D721Med (cell line): ENCODE results near the gene PTGFRN.

ENCODE experiments used
- DNase-seq: peaks from one replicate; pipeline ENCODE4 v3.0.0; 2011; ENCODE audit warnings: low spot score; ENCODE audit not compliant: insufficient read length
- FAIRE-seq: peaks from 2 replicates; lab custom pipeline; 2011; peaks lifted over from hg19 to GRCh38; lab: Jason Lieb, UNC
- CTCF ChIP-seq: IDR thresholded peaks from 2 replicates; pipeline ENCODE4 v1.5.1; 2012; ENCODE audit warnings: mild to moderate bottlenecking, control low read depth; ENCODE audit not compliant: insufficient read depth; ENCODE audit errors: missing control alignments

Gene PTGFRN

GRCh38 chr1:117013309-117013858 lies 103.7 kb downstream of the PTGFRN start:
- DNase-seq = no peak
- no peak for TF ChIP-seq CTCF
- no peak for FAIRE-seq

GRCh38 chr1:117014209-117014608 lies 104.5 kb downstream of the PTGFRN start:
- DNase-seq = no peak
- no peak for TF ChIP-seq CTCF
- no peak for FAIRE-seq

GRCh38 chr1:117015724-117016123 lies 106.0 kb downstream of the PTGFRN start:
- FAIRE-seq = no peak
- DNase-seq = no peak
- no peak for TF ChIP-seq CTCF

GRCh38 chr1:117017062-117017461 lies 107.3 kb downstream of the PTGFRN start:
- no peak for DNase-seq
- no peak for FAIRE-seq
- no peak for TF ChIP-seq CTCF

GRCh38 chr1:117017648-117018047 lies 107.9 kb downstream of the PTGFRN start:
- no peak for TF ChIP-seq CTCF
- FAIRE-seq (no peak), DNase-seq (peak; percentile 29)

GRCh38 chr1:117020526-117021156 lies 110.9 kb downstream of the PTGFRN start:
- no peak for FAIRE-seq
- no peak for TF ChIP-seq CTCF
- no peak for DNase-seq

GRCh38 chr1:117022114-117022513 lies 112.4 kb downstream of the PTGFRN start:
- no peak for TF ChIP-seq CTCF

More at GRCh38 chr1:117022114-117022513, 112.4 kb downstream of the PTGFRN start:
- FAIRE-seq = no peak
- no peak for DNase-seq
